IPS DF 19.7 (cell line): ENCODE results near the gene ZNF780B.
"Not testable (repeated sequence)": the region's sequence is repeated elsewhere in the genome, so short reads cannot be mapped to it uniquely, and the experiment has no call there.

Experiments
- DNase-seq: peaks from one replicate; pipeline ENCODE4 v3.0.0-alpha.2; 2013; ENCODE audit warnings: low read depth, low spot score

ZNF780B gene

DNA sequence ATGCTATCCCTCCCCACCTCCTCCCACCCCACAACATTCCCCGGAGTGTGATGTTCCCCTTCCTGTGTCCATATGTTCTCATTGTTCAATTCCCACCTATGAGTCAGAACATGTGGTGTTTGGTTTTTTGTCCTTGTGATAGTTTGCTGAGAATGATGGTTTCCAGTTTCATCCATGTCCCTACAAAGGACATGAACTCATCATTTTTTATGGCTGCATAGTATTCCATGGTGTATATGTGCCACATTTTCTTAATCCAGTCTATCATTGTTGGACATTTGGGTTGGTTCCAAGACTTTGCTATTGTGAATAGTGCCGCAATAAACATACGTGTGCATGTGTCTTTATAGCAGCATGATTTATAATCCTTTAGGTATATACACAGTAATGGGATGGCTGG lies 18.0 kb downstream of the ZNF780B start:
- DNase-seq: not testable (repeated sequence)

DNA sequence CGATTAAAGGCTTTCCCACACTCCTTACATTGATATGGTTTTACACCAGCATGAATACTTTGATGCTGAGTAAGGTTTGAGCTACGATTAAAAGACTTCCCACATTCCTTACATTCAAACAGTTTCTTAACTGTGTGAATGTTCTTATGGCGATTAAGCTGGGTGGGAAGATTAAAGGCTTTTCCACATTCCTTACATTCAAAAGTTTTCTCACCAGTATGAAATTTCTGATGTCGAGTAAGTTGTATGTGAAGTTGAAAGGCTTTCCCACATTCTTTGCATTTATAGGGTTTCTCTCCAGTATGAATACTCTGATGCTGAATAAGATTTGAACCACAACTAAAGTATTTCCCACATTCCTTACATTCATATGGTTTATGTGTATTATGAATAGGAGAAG lies 20.0 kb downstream of the ZNF780B start:
- no peak for DNase-seq

DNA sequence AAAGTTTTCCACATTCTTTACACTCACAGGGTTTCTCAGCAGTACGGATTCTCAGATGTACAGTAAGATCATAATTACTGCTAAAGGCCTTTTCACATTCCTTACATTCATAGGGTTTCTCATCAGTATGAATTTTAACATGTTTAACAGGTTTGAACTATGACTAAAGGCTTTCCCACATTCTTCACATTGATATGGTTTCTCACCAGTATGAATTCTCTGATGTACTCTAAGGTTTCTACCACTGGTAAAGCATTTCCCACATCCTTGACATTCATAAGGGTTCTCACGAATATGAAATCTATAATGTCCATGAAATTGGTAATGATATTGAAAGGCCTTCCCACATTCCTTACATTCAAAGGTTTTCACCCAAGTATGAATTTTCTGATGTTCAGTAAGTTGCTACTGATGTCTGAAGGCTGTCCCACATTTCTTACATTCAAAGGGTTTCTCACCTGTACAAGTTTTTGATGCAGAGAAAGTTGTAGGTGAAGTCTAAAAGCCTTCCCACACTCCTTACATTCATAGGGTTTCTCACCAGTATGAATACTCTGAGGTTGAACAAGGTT lies 22.0 kb downstream of the ZNF780B start:
- no peak for DNase-seq

DNA sequence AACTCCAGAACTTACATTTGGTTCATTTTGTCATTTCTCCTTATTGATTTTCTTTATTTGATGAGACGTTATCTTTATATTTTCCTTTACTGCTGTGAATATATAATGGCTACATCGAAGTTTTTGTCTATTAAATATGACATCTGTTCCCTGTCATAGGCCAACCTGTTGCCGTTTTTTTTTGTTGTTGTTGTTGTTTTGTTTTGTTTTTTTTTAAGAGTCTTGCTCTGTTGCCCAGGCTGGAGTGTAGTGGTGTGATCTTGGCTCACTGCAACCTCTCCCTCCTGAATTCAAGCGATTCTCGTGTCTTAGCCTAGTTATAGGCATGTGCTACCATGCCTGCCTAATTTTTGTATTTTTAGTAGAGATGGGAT lies 29.4 kb downstream of the ZNF780B start:
- no peak for DNase-seq

DNA sequence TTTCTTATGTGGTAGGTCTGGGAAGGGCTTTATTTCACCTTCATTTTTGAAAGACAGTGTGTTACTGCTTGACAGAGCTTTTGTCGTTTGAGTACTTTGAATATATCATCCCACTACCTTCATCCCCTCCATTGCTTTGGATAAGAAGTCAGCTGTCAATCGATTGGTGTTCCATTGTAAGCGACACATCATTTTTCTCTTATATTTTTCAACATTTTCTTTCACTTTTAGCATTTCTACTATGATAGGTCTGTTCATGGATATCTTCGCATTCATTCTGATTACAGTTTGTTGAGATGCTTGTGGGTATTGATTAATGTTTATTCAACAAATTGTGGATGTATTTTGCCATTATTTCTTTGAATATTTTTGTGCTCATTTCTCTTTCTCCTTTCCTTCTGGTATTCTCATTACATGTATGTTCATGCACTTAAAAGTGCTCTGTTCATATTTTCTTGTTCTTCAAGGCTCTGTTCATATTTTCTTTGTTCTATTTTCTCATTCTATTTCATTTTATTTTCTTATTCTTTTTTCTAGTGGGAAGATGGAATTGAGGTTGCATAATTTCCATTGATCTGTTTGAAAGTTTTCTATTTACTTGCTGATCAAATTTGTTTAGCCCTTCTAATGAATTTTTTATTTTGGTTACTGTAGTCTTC lies 30.0 kb downstream of the ZNF780B start:
- DNase-seq: no peak

DNA sequence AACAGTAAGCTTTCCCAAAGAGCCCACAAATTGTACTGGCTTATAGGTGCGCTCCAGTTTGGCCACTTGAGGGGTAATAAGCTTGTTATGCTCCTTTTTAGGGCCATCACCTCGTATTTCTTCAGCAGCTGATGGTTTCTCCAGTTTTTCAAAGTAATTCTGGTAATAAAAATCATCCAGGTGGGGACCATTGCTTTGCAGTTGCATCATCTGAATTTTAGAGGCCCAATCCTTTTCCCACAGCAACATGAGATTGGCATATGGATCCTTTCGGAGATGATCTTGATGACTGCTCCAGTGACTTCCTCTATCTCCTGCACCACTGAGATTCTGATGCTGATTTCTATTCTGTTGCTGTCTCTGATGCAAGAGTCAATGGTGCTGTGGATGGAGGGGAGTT lies 32.1 kb downstream of the ZNF780B start:
- DNase-seq: no peak

DNA sequence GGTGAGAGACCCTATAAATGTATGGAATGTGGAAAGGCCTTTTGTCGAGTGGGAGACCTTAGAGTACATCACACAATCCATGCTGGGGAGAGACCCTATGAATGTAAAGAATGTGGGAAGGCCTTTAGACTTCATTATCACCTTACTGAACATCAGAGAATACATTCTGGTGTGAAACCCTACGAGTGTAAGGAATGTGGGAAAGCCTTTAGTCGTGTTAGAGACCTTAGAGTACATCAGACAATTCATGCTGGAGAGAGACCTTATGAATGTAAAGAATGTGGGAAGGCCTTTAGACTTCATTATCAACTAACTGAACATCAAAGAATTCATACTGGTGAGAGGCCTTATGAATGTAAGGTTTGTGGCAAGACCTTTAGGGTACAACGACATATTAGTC lies 42.0 kb downstream of the ZNF780B start:
- no peak for DNase-seq

DNA sequence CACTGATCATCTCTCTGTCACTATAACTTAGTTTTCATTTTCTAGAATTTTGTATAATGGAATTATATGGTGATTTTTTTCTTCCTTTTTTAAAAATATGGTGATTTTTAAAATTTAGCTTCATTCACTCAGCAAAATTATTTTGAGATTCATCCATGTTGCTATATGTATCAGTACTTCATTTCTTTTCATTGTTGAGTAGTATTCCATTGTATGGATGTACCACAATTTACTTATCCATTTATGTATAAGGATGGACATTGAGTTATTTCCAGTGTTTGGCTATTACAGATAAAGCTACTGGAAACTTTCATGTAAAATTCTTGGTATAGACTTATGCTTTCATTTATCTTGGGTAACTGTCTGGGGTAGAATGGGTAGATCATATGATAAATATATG lies 46.4 kb downstream of the ZNF780B start:
- no peak for DNase-seq

DNA sequence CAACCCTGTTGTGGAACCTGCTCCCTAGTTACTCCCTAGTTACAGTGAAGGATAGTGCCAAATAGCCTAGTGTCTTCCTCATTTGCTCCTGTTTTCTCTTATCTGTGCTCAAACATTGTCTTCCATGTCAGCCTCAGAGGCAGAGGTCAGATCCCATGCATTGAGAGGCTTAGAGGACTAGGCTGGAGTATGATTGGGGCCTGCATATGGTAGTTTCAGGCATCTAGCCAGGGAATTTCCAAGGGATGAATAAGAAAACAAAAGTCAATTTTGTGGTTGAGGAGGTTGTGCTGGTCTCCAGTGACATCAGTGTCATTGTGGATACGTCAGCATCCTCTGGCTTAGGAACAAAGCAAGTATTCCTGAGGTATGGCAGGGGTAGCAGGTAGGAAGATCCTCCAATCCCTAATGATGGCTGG lies 49.7 kb downstream of the ZNF780B start:
- DNase-seq: no peak

DNA sequence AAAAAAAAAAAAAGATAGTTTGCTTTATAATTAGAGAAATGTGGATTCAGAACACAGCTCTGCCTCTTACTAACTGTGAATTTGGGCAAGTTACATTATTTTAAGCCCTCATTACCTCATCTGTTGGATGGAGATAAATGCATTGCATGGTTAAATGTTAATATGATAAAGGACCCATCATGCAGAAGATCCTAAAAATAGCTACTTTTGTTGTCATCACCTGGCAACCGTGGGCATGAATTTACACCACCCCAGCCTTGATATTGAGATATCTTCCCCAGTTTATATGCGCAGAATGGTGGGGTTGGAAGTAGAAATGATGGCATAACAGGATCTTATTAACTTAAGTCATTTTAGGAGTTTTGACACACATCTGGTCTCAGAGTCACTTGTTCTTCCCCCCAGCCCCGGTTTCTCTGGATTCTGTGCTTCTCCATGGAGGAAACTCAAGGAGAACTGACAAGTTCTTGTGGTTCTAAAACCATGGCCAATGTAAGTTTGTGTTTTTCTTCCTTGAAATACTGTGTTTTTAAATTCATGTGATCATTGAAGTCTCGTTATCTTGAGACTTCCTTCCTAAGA lies 50.2 kb downstream of the ZNF780B start:
- DNase-seq: no peak

DNA sequence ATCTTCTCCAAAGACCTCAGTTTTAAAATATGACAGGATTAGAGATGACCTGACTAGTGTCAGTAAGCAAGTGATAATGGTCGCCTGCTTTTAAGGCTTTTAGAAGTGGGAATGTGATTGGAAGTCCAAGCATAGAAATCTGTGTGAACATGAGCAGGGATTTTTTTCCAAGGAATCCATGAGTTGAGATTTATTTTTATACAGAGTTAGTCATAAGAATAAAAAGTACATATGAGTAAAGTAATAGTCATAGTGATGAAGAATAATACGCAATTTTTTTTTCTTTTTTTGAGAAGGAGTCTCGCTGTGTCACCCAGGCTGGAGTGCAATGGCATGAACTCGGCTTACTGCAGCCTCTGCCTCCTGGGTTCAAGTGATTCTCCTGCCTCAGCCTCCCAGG lies 57.5 kb downstream of the ZNF780B start:
- no peak for DNase-seq

DNA sequence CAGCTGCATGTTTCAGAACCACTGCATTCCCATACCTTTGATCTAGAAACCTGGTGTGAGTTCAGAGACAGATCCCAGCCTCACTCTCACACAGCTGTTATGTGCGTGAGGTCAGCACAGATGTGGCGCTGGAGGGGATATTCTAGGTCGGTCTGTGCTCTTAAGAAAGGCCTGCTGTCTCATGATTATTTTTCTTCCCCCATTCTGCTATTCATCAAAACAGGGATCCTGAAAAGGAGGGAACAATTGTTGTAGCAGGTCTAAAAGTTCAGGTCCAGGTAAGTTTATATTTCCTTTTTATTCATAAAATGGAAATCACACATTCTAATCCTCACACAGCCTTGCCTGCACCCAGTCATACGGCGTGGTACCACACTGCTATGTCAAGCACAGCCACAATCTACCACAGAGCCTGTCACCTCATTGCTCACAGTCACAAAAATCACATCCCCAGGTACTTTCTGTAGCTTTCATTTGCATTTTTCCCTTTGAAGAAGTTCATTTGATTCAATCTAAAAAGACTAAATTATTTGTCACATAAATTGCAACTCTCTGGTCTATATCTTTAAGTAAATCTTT lies 58.3 kb downstream of the ZNF780B start:
- DNase-seq: no peak

DNA sequence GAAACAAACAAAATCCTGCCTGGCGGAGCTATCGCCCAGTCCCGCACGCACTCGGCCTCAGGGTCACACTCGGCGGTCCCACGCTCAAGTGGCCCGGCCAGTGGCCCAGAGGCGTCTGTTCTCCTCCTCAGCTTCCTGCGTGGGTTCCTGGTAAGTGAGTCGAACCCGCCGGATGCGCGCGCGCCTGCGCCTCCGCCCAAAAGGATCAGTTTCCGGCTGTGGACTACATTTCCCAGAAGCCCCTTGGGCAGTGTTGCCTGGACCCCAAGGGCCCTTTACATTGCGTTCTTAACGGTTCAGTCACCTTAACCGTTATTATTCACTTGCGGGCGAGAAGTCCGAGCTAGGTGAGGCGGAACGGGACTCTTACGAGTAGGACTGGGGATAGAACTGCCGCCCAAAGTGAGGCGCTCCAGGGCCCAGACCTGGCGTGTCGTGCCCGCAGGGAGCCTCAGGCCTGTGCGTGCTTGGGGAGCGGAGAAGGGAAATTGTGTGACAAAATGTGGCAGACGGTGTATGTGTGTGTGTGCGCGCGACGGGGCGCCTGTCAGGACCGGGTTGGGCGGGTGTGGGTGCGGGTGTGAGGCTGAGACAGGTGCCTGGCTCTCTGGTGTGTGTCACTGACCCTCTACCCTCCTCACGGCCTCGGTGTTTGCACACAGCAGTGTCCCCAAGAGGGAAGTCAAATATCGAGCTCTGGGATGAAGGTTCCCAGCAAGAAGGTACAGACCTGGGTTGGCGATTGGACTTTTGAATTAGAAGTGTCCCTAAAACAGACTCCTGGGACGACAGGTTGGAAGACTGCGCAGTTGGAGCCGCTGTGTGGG lies 59.0 kb downstream of the ZNF780B start, which contains the start of gene ZNF546:
Gene ZNF546, plus strand, starts transcription at position 250 of the 827 bp plus-strand sequence. CDS start 1,267 bp downstream, outside the sequence.
- peak; percentile 45 for DNase-seq

DNA sequence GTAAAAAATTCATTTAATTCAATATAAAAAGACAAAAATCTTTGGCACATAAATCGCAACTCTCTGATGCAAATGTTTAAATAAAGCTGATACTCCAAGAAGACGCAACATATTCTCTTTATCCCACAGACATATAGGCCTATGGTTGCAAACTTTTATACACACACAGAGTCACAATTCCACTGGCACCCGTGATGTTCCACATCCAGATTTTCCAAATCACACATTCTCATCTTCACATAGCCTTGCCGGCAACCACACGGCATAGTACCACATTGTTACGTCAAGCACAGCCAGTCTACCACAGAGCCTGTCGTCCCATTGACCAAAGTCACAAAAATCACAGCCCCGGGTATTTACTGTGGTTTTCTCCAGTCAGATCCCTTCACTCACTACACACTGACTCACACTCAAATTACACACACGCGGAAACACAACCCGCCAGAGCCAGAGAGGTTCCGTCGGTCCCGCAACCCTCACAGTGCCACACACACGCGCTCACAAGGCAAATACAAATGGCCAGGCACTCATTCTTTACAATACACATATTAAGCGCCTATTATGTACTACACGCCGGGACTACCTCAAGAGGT lies 59.7 kb downstream of the ZNF780B start:
- DNase-seq: no peak

DNA sequence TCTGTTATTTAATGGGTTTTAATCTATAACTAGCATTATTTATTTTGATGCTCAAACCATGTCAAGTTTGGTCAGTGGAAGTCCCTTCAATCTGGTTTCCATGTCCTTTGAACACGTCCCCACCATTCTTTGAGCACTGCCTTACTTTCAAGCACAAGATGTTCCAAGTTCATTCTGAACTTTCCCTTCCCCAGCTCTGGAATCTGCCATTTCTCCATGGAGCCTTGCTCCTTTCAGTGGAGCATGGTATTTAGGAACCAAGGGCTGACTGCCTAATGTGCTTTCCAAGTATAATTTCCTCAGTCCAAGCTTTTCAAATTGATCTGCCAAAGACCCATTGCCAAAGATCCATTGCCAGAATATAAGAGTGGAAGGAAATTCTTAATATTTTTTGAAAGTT lies 60.2 kb downstream of the ZNF780B start:
- DNase-seq: no peak

DNA sequence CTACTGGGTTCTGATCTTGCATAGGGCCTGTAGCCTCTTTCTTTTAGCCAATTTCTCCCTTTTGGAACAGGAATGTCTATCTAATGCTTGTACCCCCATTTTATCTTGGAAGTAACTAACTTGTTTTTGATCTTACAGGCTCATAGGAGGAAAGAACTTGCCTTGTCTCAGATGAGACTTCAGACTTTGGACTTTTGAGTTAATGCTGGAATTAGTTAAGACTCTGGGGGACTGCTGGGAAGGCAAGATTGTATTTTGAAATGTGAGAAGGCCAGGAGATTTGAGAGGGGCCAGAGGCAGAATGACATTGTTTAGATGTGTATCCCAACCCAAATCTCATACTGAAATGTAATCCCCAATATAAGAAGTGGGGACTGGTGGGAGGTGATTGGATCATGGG lies 61.7 kb downstream of the ZNF780B start:
- DNase-seq: no peak

DNA sequence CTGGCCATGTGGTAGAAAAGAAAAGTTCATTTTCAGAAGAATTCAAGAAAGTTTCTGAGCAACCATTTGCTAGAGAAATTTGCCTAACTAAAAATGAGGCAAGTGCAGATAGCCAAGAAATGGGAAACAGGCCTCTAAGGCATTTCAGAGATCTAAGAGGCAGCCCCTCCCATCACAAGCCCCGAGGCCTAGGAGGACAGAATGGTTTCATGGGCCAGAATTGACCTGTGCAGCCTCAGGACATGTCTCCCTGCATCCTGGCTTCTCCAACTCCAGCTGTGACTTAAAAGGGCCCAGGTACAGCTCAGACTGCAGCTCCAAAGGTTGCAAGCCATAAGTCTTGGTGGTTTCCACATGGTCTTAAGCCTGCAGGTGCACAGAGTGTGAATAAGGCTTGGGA lies 62.4 kb downstream of the ZNF780B start:
- no peak for DNase-seq

DNA sequence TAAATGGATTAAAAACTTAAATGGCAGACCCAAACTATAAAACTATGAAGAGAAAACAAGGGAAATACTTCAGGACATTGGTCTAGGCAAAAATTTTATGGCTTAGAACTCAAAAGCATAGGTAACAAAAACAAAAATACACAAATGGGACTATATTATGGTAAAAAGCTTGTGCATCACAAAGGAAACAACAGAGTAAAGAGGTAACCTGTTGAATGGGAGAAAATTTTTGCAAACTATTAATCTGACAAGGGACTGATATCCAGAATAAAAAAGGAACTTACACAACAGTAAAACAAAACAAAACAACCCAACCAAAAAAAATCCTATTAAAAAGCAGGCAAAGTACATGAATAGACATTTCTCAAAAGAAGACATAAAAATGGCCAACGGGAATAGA lies 68.4 kb downstream of the ZNF780B start:
- no peak for DNase-seq

DNA sequence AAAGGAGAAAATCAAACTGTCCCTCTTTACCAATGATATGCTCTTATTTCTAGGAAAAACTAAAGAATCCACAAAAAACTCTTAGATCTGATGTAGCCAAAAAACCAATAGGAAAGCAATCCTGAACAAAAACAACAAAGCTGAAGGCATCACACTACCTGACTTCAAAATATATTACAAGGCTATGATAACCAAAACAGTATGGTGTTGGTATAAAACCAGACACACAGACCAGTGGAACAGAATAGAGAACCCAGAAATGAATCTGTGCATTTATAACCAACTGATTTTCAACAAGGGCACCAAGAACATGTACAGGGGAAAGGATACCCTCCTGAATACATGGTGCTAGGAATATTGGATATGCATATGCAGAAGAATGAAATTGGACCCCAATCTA lies 68.9 kb downstream of the ZNF780B start:
- DNase-seq: no peak

DNA sequence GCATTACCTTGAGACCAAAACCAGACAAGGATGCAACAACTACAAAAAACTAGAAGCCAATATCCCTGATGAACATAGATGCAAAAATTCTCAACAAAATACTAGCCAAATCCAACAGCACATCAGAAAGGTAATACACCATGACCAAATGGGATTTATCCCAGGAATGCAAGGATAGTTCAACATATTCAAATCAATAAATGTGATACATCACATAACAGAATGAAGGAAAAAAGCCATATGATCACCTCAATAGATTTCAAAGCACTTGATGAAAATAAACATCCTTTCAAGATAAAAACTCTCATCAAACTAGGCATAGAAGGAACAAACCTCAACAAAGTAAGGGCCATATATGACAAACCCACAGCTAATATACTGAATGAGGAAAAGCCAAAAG lies 69.4 kb downstream of the ZNF780B start:
- no peak for DNase-seq

DNA sequence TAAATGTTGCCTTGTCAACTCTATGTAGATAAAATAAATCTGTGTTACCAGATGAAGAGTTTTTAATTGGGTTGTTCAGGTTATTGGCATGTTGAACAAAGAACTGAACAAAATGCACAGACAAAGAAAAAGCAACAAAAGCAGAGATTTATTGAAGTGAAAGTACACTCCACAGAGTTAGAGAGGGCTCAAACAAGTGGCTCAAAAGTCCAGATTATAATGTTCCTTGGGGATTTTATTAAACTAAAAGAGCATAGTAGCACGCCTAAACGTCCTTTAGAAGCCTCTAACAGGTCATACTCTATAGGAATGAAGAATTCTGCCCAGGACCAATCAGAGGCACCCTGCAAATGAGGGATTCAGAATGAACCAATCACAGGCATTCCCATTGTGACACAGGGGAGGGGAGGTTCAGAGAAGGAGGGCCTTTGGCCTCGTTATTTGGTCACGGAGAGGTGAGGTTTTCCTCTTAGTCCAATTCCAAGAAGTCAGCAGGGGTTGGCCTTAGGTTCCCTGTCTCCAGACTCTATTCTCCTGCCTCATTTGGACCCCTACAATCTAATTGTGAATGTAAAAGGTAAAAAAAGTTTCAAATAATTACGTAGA lies 72.2 kb downstream of the ZNF780B start:
- no peak for DNase-seq
